Glomerular endothelial cell (primary cell): ENCODE results near the gene MYO1D. TPM values are rescaled to one million over a fixed set of nuclear protein-coding genes. Genes with fewer than 3 reads are reported as not detected.
"Not testable (repeated sequence)": the region's sequence is repeated elsewhere in the genome, so short reads cannot be mapped to it uniquely, and the experiment has no call there.

Experiments
- DNase-seq: peaks from one replicate; pipeline ENCODE4 v3.0.0-alpha.2; 2011; ENCODE audit warnings: low read depth, low spot score; ENCODE audit errors: extremely low read depth
- total RNA-seq: library from RNA; depleted of rRNA; stranded (reverse); fragments of >200 nt; gene quantifications from 2 replicates; pipeline ENCODE4 v1.2.3, GENCODE V29; 2015

MYO1D gene
- total RNA-seq, 1 donor from 2014 or later, result 73.7 TPM

DNA sequence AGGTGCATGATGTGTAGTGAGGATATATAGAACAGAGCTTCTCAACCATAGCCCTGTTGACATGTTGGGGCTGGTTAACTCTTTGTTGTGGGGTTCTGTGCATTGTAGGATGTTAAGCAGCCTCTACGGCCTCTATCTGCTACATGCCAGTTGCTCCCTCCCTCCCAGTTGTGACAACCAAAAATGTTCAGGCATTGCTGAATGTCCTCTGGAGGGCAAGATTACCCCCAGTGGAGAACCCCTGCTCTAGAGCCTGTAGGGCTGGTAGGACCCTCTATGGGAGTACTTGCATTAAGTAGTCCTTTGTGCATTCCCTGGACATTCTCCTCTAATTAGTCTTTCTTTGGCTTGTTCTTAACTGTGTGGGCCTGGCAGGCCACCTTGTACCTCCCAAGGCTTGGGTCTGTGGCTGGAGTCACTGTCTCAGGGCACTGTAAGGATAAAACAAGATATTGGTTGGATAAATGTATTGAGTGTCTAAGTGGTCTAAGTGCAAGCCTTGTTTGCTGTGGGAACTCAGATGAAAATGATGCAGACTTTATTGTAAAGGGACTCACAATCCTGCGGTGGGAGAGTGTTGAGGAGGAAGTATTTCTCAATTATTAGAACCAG lies 19.8 kb upstream of the MYO1D start:
- no peak for DNase-seq

DNA sequence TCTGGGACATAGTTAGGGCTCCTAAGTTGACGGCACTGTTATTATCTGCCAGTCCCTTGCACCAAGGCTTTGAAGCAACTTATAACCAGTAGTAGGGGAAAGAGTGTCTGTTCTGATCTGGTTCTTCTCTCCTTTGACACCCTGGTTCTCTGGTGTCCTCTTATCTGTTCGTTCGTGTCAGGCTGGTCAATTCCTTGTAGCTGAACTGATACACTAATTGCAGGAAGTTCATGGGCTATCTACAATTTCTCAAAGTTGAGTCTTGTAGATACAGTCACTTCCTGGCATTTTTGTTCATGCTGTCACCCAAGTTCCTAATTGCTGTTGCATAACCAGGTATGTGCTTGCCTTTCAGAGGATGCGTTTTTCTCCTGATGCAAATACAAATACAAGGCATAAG lies 17.3 kb upstream of the MYO1D start:
- DNase-seq, result no peak

DNA sequence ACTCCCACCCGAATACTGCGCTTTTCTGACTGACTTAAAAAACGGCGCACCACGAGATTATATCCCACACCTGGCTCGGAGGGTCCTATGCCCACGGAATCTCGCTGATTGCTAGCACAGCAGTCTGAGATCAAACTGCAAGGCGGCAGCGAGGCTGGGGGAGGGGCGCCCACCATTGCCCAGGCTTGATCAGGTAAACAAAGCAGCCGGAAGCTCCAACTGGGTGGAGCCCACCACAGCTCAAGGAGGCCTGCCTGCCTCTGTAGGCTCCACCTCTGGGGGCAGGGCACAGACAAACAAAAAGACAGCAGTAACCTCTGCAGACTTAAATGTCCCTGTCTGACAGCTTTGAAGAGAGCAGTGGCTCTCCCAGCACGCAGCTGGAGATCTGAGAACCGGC lies 10.5 kb upstream of the MYO1D start:
- not testable (repeated sequence) for DNase-seq

DNA sequence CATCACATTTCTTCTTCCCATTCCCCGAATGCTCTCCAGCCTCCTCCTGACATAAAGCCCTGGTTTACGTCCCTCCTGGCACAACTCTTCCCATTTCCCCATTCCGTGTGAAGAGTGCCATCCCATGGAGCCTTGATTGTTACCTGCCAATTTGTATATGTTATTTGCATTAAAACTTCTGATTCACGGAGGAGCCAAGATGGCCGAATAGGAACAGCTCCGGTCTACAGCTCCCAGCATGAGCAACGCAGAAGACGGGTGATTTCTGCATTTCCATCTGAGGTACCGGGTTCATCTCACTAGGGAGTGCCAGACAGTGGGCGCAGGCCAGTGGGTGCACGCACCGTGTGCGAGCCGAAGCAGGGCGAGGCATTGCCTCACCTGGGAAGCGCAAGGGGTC lies 10.0 kb upstream of the MYO1D start:
- DNase-seq, result not testable (repeated sequence)

DNA sequence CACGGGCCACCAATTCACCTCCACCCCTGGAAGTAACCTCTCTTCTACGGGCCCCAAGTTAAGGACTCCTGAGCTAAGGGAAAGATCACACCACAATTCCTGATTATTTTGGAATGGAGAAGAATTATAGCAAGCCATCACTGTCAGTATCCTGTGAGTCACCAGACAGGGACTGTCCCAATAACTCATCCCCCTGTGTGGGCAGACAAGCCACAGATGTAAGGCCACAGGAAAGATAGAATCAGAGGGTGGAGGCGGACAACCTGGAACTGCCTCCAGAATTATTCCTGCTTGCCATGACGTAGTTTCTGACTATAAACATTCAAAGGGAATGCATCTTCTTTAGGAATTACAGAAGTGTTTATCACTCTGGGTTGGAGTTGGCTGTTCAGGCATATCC lies 5.8 kb upstream of the MYO1D start:
- no peak for DNase-seq

DNA sequence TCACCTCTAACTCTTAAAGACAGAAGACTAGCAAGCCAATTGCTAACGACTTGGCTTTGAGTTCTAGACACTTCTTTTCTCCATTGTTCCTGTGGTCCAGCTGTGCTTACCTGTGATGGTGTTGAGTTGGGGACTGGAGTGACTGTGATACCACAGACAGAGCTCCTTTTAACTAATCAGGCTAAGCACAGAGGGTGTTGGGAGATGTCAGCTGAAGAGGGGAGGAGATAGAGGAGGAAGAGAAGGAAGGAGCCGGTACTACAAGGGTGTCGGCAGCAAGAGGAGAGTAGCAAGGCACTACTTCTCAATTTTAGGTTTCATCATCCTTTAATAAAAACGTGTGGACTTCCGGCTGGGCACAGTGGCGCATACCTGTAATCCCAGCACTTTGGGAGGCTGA lies 5.1 kb upstream of the MYO1D start:
- DNase-seq, result no peak

DNA sequence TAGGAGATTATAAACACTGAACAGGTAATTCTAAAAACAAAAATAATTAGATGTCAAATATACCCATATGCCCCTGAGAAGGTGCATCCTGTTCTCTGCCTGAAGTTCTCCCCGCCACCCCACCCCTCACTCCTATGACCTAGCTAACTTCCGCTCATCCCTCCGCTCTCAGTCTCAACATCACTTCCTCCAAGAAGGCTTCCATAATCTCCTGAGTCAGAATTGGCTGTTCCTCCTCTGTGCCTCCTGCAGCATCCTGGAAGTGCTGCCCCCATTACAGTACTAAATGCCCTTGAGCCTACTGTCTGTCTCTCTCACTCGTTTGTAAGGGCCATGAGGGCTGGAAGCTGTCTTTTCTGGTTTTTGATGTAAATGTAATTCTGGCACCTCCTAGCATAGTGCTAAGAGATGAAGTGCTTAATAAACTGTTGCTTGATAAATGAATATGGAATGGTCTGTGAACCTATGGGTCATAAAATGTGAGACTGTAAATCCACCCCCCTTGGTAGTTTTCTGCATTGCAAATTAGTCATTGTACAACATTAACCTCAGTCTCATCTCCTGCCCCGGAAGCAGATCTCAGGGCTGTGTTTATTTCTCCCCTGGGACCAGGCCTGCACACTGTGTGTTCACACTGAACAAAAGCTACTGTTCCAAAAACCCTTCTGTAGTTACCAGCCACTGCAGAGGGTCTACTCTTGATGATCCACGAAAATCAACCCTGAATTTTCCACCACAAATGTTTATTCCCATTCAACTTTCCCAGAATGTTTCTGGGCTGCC lies 3.9 kb upstream of the MYO1D start:
- no peak for DNase-seq

DNA sequence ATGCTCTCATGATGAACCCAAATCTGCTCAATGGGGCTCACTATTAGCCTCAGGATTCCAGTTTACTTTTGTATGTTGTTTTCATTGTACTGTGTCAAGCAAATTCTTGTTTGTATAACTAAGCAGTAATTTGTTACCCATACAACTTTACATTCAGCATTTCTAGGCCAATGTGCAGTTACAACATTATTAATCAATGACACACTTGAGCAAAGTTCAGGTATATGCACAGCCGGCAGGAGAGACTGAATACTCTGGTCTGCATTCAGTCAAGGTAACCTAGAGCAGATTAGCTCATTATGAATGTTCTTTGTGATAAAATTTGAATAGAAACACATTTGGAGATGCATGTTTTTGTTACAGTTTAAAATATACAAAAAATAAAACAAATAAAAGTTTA lies 2.2 kb upstream of the MYO1D start:
- no peak for DNase-seq

DNA sequence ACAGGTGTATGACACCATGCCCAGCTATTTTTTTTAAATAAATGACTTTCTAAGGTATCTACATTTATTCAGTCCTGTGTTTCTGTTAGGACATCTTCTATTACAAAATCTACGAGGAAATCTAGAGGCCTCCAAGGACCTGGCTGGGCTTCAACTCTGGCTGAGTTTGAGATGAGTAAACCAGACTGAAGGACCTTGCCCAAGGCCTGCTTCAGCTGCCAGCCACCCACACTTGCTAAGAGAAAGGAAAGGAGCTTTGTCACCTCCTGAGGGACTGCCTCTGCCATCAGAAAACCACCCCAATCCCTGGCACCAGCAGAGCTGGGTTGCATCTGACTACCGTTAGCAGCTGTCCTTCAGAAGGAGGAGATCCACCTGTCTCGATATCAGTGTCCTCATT lies 1.3 kb upstream of the MYO1D start:
- no peak for DNase-seq

DNA sequence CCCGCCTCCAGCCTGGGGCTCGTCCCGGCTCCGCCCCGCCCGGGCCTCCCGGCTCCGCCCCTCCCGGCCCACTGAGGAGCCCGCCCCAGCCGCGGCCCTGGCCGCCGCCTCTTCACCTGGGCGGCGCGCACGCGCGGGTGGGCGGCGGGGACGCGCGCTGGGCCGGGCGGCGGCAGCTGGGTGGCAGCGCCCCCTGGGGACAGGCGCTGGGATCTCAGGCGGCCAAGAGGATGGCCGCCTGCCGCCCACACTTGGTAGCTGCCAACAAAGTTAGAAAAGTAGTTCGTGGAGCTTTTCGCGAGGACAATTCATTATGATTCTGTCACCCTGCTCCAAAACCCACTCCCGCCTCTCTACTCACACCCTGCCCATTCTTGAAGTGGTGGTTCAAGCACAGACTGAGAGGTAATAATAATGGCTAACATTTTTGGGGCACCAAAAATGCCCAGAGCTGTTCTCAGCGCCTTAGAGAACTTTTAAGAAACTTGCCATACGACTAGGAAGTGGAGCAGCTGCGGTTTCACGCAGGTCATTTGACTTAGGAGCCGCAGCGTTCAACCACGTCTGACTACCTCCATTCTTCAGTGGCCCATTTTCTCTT lies 340 bp upstream of the MYO1D start:
- DNase-seq, result no peak

DNA sequence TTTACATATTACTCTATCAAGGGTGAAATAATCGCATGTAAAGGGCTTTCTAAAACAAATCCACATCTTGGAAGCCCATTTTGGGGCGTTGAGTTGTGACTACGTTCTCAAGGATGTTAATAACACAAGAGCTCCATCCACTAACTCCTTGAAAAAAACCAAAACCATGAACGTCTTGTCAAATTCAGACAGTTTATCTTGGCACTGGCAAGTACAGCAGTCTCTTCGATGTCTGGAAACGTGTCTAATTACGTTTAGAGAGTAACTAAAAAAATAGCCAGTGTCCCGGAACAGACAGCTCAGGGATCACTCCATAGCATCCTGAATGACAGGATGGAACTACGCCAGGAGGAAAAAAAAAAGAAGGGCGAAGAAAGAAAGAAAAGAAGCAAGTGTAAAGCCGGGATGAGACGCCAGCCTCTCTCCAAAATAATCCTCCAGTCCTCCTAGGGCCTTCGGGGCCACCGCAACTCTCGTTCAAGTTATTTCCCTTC lies 954 bp downstream of the MYO1D start:
- DNase-seq, result no peak

DNA sequence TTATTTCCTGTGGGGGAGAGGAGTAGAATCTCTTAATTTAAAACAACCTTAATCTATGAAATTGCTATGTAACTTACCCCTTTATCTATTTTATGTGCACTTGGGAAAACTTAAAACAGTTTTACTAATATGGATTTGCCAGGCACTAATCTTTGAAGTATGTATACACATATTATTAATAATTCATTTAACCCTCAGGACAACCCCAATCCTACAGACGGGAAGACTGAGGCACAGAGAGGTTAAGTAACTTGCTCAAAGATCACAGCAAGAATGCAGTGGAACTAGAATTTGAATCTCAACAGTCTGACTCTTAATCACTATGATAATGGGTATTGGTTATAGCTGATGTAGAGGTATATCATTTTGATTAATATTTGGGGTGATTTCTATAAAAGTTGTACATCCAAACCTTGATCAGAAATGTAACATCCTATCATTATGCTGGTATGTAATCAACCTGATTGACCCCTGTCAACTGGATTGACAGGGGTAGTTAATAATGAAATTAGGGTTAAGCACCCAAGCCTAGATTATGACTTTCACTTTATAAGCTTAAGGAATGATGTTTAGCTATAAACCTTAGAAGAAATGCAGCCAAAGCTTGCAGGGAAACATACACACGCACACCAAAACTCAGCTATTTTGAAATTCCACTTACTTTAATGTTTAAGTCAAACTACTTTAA lies 1.6 kb downstream of the MYO1D start:
- DNase-seq, result no peak

DNA sequence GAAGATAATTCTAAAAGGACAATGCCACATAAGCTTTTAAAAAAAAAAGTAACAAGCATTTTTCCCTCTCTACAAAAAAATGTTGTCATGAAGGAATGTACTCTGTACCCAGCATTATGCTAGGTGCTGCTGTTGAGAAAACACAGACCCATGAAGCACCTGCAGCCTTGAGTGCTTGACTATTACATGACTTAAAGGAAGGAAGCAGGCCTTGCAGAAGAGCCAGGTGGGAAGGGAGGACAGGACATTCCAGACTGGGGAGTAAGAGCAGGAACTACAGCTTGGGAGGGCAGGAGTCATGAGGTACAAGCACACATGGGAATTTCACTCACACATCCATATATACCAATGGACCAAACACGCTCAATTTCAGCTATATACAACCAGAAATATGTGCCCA lies 3.8 kb downstream of the MYO1D start:
- no peak for DNase-seq

DNA sequence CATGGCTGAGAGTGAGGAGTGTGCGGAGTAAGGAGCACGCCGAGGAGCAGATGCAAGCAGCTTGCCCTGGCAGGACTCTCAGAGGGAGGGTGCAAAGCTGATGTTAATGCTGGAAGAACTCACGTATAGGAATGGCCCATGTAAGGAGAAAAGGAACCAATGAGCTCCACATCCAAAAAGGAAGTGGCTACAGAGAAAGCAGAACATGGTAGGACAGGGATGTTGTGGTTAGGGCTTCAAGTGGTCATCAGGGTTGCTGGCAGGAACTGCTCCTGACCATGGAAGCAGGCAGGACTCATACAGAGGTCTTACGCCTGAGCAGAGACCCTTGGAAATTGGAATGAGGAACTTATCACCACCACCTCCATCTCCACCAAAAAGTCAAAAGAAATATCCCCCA lies 5.2 kb downstream of the MYO1D start:
- DNase-seq, result no peak

DNA sequence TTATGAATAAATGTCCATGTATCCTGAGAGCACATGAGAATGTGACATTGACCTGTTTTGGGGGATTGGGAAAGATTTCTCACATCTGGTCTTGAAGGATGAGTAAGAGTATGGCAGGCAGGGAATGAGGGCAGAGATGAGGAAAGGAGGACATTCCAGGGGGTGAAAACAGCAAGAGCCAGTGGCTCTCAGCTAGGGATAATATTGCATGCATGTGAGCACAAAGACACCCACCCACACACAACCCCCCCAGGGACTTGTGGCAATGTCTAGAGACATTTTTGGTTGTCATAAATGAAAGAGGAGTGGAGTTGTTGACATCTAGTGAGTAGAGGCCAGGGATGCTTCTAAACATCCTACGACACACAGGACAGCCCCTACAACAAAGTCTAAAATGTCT lies 6.0 kb downstream of the MYO1D start:
- no peak for DNase-seq

DNA sequence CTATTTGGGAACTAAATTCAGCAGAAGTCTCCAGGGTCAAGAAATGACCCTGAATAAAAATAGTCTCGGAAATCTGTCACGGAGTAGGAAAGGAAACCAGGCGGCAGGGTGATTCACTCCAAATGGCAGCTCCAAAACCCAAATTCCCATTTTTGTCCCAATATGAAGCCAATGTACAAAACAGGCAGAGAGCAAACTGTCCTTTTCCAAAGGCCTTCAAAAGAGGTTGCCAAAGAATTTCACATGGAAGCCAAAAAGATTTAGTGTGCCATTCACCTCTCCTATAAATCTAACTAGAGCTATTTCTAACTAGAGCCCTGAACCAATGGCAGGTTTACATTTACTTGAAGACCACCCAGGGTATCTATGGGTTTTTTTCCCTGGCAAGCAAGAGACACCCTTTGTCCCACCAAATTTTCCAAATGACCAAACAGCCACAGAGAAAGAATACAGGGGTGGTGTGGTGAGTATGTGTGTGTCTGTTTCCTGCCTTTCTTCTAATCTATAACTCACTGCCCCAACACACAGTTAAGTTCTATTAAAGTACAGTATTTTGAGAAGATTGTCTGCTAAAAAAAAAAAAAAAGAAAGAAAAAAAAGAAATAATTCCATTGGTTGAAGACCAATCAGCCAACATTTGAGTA lies 6.8 kb downstream of the MYO1D start:
- no peak for DNase-seq

DNA sequence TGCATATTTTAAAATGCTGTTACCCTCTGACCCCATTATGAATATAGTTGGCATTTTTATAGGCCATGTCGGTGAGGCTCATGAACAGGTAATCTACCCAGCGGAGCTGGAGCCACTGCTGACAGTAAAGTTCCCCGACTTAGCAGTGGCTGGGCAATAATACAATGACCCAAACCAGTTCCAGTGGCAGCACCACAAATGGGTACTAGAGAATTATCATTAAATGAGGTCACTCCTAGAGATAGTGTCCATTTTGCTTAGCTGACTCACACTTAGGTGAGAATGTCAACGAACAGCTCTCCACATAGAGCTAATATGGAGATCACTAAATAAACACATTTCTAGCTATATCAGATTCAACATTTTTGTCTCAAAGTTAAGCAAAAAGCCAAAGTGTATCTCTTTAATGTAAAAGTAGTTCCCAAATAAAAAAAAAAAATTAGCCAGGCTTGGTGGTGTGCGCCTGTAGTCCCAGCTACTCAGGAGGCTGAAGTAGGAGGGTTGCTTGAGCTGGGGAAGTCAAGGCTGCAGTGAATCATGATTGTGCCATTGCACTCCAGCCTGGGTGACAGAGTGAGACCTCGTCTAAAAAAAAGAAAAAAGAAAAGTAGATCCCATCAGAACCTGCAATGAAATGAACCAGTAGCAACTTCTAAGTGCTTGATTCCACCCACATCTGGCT lies 7.4 kb downstream of the MYO1D start:
- DNase-seq, result no peak

DNA sequence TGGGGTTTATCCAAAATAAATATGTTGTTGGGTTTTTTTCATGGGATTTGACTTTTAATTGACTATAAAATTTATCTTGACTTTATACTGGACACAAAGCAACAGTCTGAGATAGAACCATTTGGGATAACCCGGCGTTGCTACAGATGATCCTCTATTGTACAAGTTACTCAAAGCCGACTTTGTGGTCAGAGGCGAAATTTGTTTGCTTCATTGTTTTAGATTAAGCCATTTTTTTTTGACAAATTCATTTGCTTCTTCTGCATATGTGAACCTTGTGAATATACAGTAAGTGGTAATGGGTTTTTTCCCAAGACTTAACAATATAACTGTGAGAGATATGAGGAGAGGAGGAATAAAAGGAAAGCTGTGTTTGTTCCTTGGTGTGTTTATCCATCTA lies 11.8 kb downstream of the MYO1D start:
- DNase-seq, result no peak

DNA sequence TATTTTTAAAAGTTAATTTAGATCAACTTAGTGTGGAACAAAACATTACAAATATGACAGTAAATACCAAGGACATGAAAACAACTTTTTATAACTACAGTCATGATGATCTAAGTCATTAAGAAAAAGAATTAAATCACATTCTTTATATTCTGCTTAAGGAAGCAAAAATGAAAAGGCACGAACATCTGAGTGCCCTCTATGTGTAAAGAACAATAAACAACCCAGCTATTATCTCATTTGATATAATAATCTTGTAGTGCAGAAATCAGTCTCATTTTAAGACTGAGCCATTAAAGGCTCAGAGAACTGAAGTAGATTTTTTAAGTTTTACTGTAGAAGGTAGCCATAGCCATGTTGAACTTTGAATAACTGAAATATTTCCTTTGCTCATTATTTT lies 13.4 kb downstream of the MYO1D start:
- no peak for DNase-seq

DNA sequence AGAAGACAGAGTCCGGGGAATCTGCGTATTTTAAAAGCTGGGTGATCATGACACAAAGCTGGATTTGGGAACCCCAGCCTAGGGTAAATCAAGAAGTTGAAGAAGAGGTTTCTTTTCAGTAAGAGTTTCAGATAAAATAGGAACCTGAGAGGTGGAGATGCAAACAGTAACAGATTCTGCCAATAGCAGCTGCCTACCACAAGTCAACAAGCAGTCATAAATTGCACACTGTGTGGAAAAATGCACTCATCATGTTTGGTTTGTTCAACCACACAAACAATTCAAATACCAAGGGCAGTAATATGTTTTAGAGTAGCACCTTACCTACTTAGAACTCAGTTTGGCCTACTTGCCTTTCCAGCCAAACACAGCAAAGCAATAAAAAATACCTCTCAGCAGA lies 14.0 kb downstream of the MYO1D start:
- DNase-seq, result no peak

DNA sequence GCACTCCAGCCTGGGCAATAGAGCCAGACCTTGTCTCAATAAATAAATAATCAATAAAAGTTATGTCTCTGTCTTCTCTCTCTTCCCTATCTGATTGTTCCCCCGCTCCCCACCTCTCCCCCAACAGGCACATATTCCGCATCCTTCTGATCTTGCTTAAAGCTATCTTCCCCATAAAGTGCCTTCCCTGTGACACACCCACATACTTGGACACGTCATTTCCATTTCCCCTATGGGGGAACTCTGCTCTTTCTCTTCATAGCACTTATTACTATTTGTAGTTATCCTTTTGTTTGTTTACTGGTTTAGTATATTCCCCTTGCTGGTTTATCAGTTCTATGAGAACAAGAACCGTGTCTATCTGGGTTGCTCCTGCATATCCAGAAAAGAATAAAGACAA lies 14.9 kb downstream of the MYO1D start:
- no peak for DNase-seq
